ENCODE data around the gene AGPAT4. TPM values are rescaled to one million over a fixed set of nuclear protein-coding genes. Genes with fewer than 3 reads are reported as not detected.

AGPAT4 gene
- total and polyA plus RNA-seq, 8 donors: 12.4 to 19.4 (median 15.7) TPM

DNA sequence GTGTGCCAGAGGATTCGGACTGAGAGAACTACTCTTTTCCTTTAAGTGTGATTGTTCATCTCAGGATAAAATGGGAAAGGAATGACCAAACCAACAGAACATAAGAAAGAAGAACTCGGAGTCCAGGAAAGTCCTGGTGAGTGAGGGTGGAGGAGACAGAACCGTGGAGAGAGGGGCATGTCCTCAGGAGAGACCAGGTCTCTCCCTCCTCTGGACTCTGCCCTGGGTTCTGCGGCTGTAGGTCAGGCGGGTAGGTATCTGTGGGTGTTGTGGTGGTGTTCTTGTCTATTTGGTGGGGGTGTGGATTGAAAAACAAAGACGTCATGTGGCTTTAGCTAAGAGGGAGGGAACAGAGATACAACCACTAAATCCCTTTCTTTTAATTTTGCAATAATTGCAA is 29.1 kb upstream of the AGPAT4 start:
- ATAC-seq (no peak), DNase-seq (no peak)
- Histone ChIP-seq H3K27ac (no peak overlapping the region), H3K4me3 (no peak overlapping the region), H3K4me1 (no peaks in the 10 kb centered on the region), H3K27me3 (no peaks in the 10 kb centered on the region), H3K9me3 (no peaks in the 10 kb centered on the region), H3K36me3 (no peaks in the 10 kb centered on the region)
- TF ChIP-seq, protein P1, sequence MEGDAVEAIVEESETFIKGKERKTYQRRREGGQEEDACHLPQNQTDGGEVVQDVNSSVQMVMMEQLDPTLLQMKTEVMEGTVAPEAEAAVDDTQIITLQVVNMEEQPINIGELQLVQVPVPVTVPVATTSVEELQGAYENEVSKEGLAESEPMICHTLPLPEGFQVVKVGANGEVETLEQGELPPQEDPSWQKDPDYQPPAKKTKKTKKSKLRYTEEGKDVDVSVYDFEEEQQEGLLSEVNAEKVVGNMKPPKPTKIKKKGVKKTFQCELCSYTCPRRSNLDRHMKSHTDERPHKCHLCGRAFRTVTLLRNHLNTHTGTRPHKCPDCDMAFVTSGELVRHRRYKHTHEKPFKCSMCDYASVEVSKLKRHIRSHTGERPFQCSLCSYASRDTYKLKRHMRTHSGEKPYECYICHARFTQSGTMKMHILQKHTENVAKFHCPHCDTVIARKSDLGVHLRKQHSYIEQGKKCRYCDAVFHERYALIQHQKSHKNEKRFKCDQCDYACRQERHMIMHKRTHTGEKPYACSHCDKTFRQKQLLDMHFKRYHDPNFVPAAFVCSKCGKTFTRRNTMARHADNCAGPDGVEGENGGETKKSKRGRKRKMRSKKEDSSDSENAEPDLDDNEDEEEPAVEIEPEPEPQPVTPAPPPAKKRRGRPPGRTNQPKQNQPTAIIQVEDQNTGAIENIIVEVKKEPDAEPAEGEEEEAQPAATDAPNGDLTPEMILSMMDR (IDR thresholded peaks at IDR 0.05): no peak
- intact Hi-C loops (cut with DNase I): no loop called here

DNA sequence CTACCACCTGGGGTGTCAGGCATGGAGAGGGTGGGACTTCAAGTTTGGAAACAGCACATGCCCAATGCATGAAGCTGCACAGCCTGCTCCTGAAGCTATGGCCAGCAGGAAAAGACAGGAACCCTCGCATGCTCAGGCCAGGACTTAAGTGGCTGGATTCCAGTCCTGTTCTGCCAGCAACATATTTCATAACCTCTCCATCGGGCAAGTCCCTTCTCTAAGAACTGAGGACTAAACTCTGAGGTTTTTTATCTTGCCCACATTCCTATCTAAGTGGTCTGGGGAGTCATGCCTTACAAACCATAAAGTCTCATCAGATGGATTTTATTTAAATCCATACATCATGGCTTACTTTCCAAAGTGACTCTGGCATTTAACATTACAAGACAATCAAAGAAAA is 27.5 kb upstream of the AGPAT4 start:
- Histone ChIP-seq H3K27me3 (no peaks in the 10 kb centered on the region), H3K4me3 (no peak overlapping the region), H3K27ac (no peak overlapping the region), H3K36me3 (no peaks in the 10 kb centered on the region), H3K9me3 (no peaks in the 10 kb centered on the region), H3K4me1 (no peaks in the 10 kb centered on the region)
- ATAC-seq: peak; percentile 97
- intact Hi-C loops (cut with DNase I): no loop called here
- TF ChIP-seq, protein P1 (IDR thresholded peaks at IDR 0.05): no peak
- peak in 3 of 4 donors; percentile 4 to 47 (median 18) for DNase-seq

DNA sequence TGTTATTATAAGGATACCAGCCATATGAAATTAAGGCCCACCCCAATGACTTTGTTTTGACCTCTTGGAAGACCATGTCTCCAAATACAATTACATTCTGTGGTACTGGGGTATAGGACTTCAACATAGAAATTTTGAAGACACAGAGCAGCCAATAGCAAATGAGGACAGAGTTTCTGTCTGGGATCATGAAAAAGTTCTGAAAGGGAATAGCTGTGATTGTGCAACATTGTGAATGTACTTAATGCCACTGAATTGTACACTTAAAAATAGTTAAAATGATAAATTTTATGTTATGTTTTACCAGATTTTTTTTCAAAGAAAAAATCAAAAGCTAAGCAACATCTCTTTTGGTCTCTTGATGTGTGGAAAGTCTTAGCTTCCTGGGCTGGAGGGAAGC is 27.0 kb upstream of the AGPAT4 start:
- peak in 1 of 4 donors; percentile 7 for DNase-seq
- TF ChIP-seq, protein P1 (IDR thresholded peaks at IDR 0.05): no peak
- intact Hi-C loops (cut with DNase I): no loop called here
- H3K27me3 ChIP-seq: no peaks in the 10 kb centered on the region
- peak; percentile 38 for ATAC-seq
- no peak overlapping the region for H3K4me3 ChIP-seq
- no peaks in the 10 kb centered on the region for H3K4me1 ChIP-seq
- H3K27ac ChIP-seq: no peak overlapping the region
- H3K9me3 ChIP-seq: no peaks in the 10 kb centered on the region
- H3K36me3 ChIP-seq: no peaks in the 10 kb centered on the region

- no peak for ATAC-seq
- no peak overlapping the region for H3K27ac ChIP-seq
- H3K4me3 ChIP-seq: no peak overlapping the region
- H3K4me1 ChIP-seq: no peaks in the 10 kb centered on the region
- DNase-seq: no peak
- no peaks in the 10 kb centered on the region for H3K9me3 ChIP-seq
- H3K36me3 ChIP-seq: no peaks in the 10 kb centered on the region
- no peaks in the 10 kb centered on the region for H3K27me3 ChIP-seq
- intact Hi-C loops (cut with DNase I): no loop called here
- TF ChIP-seq, protein P1 (IDR thresholded peaks at IDR 0.05): no peak
Measured at GRCh38 chr6:161299726-161300125, 25.9 kb upstream of the AGPAT4 start.

- H3K4me1 ChIP-seq: no peaks in the 10 kb centered on the region
- no peaks in the 10 kb centered on the region for H3K27me3 ChIP-seq
- no peak overlapping the region for H3K4me3 ChIP-seq
- no peaks in the 10 kb centered on the region for H3K9me3 ChIP-seq
- ATAC-seq: no peak
- no peaks in the 10 kb centered on the region for H3K36me3 ChIP-seq
- intact Hi-C loops (cut with DNase I): no loop called here
- TF ChIP-seq, protein P1 (IDR thresholded peaks at IDR 0.05): no peak
- H3K27ac ChIP-seq: no peak overlapping the region
- DNase-seq: no peak
Measured at GRCh38 chr6:161295784-161296183, 21.9 kb upstream of the AGPAT4 start.

All from left lung (tissue), 10 donors.